H9 (cell line): ENCODE measurements around the gene IQCK. TPM values are rescaled to one million over a fixed set of nuclear protein-coding genes. Genes with fewer than 3 reads are reported as not detected.

Experiments
- DNase-seq: peaks from one replicate; pipeline ENCODE4 v3.0.0-alpha.2; 2017
- H2AFZ ChIP-seq: one replicate; pipeline ENCODE4 v1.6.1; 2013; ENCODE audit warnings: mild to moderate bottlenecking, low read length, control low read depth, moderate library complexity
- H2AK5ac ChIP-seq: 2 replicates; pipeline ENCODE4 v1.6.1; 2013; ENCODE audit warnings: low read length, control low read depth, mixed read lengths; ENCODE audit not compliant: insufficient read length
- H2BK120ac ChIP-seq: one replicate; pipeline ENCODE4 v1.6.1; 2013; ENCODE audit warnings: low read depth, mild to moderate bottlenecking, low read length, control low read depth, inconsistent platforms; ENCODE audit not compliant: poor library complexity, severe bottlenecking
- H2BK12ac ChIP-seq: 2 replicates; pipeline ENCODE4 v1.6.1; 2013; ENCODE audit warnings: low read length, control low read depth, mixed read lengths, low read depth; ENCODE audit not compliant: insufficient read length
- H2BK15ac ChIP-seq: 2 replicates; pipeline ENCODE4 v1.6.1; 2013; ENCODE audit warnings: low read depth, low read length, control low read depth
- H2BK20ac ChIP-seq: one replicate; pipeline ENCODE4 v1.6.1; 2013; ENCODE audit warnings: low read depth, mild to moderate bottlenecking, low read length, control low read depth, inconsistent platforms; ENCODE audit not compliant: poor library complexity, severe bottlenecking
- H2BK5ac ChIP-seq: 2 replicates; pipeline ENCODE4 v1.6.1; 2013; ENCODE audit warnings: low read length, control low read depth, mixed read lengths; ENCODE audit not compliant: insufficient read length
- H3K14ac ChIP-seq: 2 replicates; pipeline ENCODE4 v1.6.1; 2013; ENCODE audit warnings: low read length, control low read depth; ENCODE audit not compliant: insufficient read depth
- H3K18ac ChIP-seq: 2 replicates; pipeline ENCODE4 v1.6.1; 2013; ENCODE audit warnings: low read depth, mild to moderate bottlenecking, mixed read lengths, low read length, control low read depth; ENCODE audit not compliant: insufficient read length
- H3K23ac ChIP-seq: 2 replicates; pipeline ENCODE4 v1.6.1; 2013; ENCODE audit warnings: low read length, control low read depth, mixed read lengths, low read depth; ENCODE audit not compliant: insufficient read length
- H3K23me2 ChIP-seq: 2 replicates; pipeline ENCODE4 v1.6.1; 2013; ENCODE audit warnings: low read depth, mild to moderate bottlenecking, mixed read lengths, low read length, control low read depth; ENCODE audit not compliant: insufficient read length, poor library complexity, severe bottlenecking
- H3K27ac ChIP-seq: 2 replicates; pipeline ENCODE4 v1.5.1; 2013; ENCODE audit warnings: low read length, control low read depth, mixed read lengths, low read depth; ENCODE audit not compliant: insufficient read length
- H3K27me3 ChIP-seq: 2 replicates; pipeline ENCODE4 v1.6.1; 2013; ENCODE audit warnings: low read length, control low read depth, inconsistent platforms; ENCODE audit not compliant: insufficient read depth
- H3K4ac ChIP-seq: 2 replicates; pipeline ENCODE4 v1.6.1; 2013; ENCODE audit warnings: low read depth, mild to moderate bottlenecking, control low read depth, inconsistent platforms, low read length, moderate library complexity
- H3K4me1 ChIP-seq: 2 replicates; pipeline ENCODE4 v1.6.1; 2013; ENCODE audit warnings: low read length, control low read depth, inconsistent platforms; ENCODE audit not compliant: insufficient read depth
- H3K4me2 ChIP-seq: 2 replicates; pipeline ENCODE4 v1.6.1; 2013; ENCODE audit warnings: low read length, control low read depth, mixed read lengths; ENCODE audit not compliant: insufficient read length, insufficient read depth
- H3K56ac ChIP-seq: 2 replicates; pipeline ENCODE4 v1.6.1; 2013; ENCODE audit warnings: low read depth, mild to moderate bottlenecking, mixed read lengths, low read length, control low read depth; ENCODE audit not compliant: insufficient read length
- H3K79me1 ChIP-seq: 2 replicates; pipeline ENCODE4 v1.6.1; 2013; ENCODE audit warnings: low read depth, mild to moderate bottlenecking, moderate library complexity, low read length, control low read depth, inconsistent platforms; ENCODE audit not compliant: insufficient read depth, poor library complexity, severe bottlenecking
- H3K79me2 ChIP-seq: 2 replicates; pipeline ENCODE4 v1.6.1; 2013; ENCODE audit warnings: low read length, control low read depth, inconsistent platforms; ENCODE audit not compliant: insufficient read depth
- H3K9ac ChIP-seq: 2 replicates; pipeline ENCODE4 v1.6.1; 2013; ENCODE audit warnings: low read length, control low read depth, mixed read lengths; ENCODE audit not compliant: insufficient read length; ENCODE audit errors: extremely low read depth
- H3K9me3 ChIP-seq: one replicate; pipeline ENCODE4 v1.6.1; 2013; ENCODE audit warnings: low read depth, low read length, inconsistent platforms; ENCODE audit not compliant: control insufficient read depth
- H3T11ph ChIP-seq: one replicate; pipeline ENCODE4 v1.6.1; 2013; ENCODE audit warnings: mild to moderate bottlenecking, low read length, control low read depth, inconsistent platforms
- H4K20me1 ChIP-seq: one replicate; pipeline ENCODE4 v1.6.1; 2013; ENCODE audit not compliant: control insufficient read depth, insufficient read length, insufficient read depth
- H4K5ac ChIP-seq: 2 replicates; pipeline ENCODE4 v1.6.1; 2013; ENCODE audit warnings: low read depth, mild to moderate bottlenecking, mixed read lengths, low read length, control low read depth; ENCODE audit not compliant: insufficient read length
- H4K8ac ChIP-seq: replicated peaks from 2 replicates; pipeline ENCODE4 v1.6.1; 2013; ENCODE audit warnings: low read length, control low read depth, mixed read lengths, low read depth; ENCODE audit not compliant: insufficient read length
- H4K91ac ChIP-seq: 2 replicates; pipeline ENCODE4 v1.6.1; 2013; ENCODE audit warnings: low read depth, mild to moderate bottlenecking, moderate library complexity, mixed read lengths, low read length, control low read depth; ENCODE audit not compliant: insufficient read length
- H3K27ac Mint-ChIP-seq, 3 experiments: 2 replicates in 2 of 3; 3 replicates in 1 of 3; pipeline ENCODE4 v1.8.0; 2020 to 2021; ENCODE audit warnings: mixed read lengths in 3 of 3, mild to moderate bottlenecking in 1 of 3, moderate library complexity in 1 of 3
- H3K27me3 Mint-ChIP-seq: 2 replicates; pipeline ENCODE4 v1.8.0; 2021; ENCODE audit warnings: low read depth, mild to moderate bottlenecking, moderate library complexity, mixed read lengths
- H3K36me3 Mint-ChIP-seq, 3 experiments: 2 replicates in 2 of 3; 3 replicates in 1 of 3; pipeline ENCODE4 v1.8.0; 2020 to 2021; ENCODE audit warnings: low read depth in 3 of 3, mixed read lengths in 3 of 3; ENCODE audit not compliant: insufficient read depth in 1 of 3
- H3K4me1 Mint-ChIP-seq, 2 experiments: 2 replicates each; pipeline ENCODE4 v1.8.0; 2020; ENCODE audit warnings: mixed read lengths in 2 of 2
- H3K4me3 Mint-ChIP-seq, 2 experiments: 2 replicates in 1 of 2; 3 replicates in 1 of 2; pipeline ENCODE4 v1.8.0; 2020 to 2021; ENCODE audit warnings: mild to moderate bottlenecking in 2 of 2, mixed read lengths in 2 of 2, moderate library complexity in 1 of 2
- H3K9me3 Mint-ChIP-seq, 2 experiments: 2 replicates in 1 of 2; 3 replicates in 1 of 2; pipeline ENCODE4 v1.8.0; 2020; ENCODE audit warnings: mild to moderate bottlenecking in 2 of 2, mixed read lengths in 2 of 2, moderate library complexity in 1 of 2
- WGBS: extraction: QIAGEN DNeasy Blood & Tissue Kit; methylation state at CpG from one replicate; pipeline ENCODE4 v1.1.7; 2013; ENCODE audit warnings: missing lambda C conversion rate, low lambda C conversion rate, mixed read lengths; ENCODE audit not compliant: insufficient read length; ENCODE audit errors: extremely low coverage; 5-methylcytosine and 5-hydroxymethylcytosine counted together
- total RNA-seq: library from RNA; stranded (reverse); gene quantifications from 2 replicates; pipeline ENCODE4 v1.2.1, GENCODE V29; 2021
- TF ChIP-seq, protein P1 (sequence below): fragments of 200-600 bp; sonication (generic); conservative IDR thresholded peaks from 3 replicates; pipeline ENCODE4 v1.8.0; 2021; ENCODE audit warnings: antibody characterized with exemption, mild to moderate bottlenecking

Gene IQCK
- total RNA-seq, 1 experiment from 2014 or later: 9.0 TPM

DNA sequence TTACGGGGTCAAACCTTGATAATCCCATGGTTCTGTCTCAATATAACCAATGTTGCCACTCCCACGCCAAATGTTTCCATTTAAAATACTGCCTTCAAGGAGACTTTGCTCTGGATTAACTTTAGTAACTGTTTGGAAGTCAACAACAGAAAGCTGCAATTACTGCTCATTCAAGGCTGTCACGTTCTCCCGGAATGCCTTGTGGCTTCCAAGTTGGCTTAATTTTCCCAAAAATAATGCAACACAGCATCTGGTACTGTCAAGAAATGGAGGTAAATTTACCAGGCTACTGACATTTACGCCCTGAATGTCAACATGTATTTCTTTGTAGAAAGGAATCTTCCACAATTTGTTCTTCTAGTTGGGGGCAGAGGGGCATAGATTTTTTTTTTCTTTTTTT, 128.4 kb downstream of the IQCK start:
- no peaks in the 10 kb centered on the region; a peak in 1 of 7 replicates for H3K36me3 Mint-ChIP-seq
- Histone ChIP-seq H3K27ac (no peak overlapping the region), H3K23me2 (no peaks in the 10 kb centered on the region), H3K4ac (no peak overlapping the region), H4K5ac (no peak overlapping the region), H3K27me3 (no peaks in the 10 kb centered on the region), H3K4me2 (no peak overlapping the region), H3K14ac (no peak overlapping the region), H2BK20ac (no peak overlapping the region), H3T11ph (no peak overlapping the region), H3K9ac (no peak overlapping the region), H2AK5ac (no peak overlapping the region), H2AFZ (no peak overlapping the region), H3K79me1 (no peaks in the 10 kb centered on the region), H4K91ac (no peak overlapping the region), H2BK120ac (no peak overlapping the region), H4K20me1 (no peaks in the 10 kb centered on the region), H3K79me2 (no peaks in the 10 kb centered on the region), H2BK12ac (no peak overlapping the region), H3K23ac (no peak overlapping the region), H2BK15ac (no peak overlapping the region), H3K9me3 (no peaks in the 10 kb centered on the region), H3K18ac (no peak overlapping the region), H3K4me1 (no peaks in the 10 kb centered on the region; the same call in 1 of the 2 replicates), H4K8ac (no peak overlapping the region), H3K56ac (no peak overlapping the region), H2BK5ac (no peak overlapping the region)
- no peak overlapping the region for H3K4me3 Mint-ChIP-seq
- WGBS: no CpG with 5 or more reads among the region's 5 CpGs
- no peaks in the 10 kb centered on the region for H3K27me3 Mint-ChIP-seq
- no peak overlapping the region for H3K27ac Mint-ChIP-seq
- no peak for DNase-seq
- H3K9me3 Mint-ChIP-seq: no peaks in the 10 kb centered on the region
- TF ChIP-seq, protein P1, sequence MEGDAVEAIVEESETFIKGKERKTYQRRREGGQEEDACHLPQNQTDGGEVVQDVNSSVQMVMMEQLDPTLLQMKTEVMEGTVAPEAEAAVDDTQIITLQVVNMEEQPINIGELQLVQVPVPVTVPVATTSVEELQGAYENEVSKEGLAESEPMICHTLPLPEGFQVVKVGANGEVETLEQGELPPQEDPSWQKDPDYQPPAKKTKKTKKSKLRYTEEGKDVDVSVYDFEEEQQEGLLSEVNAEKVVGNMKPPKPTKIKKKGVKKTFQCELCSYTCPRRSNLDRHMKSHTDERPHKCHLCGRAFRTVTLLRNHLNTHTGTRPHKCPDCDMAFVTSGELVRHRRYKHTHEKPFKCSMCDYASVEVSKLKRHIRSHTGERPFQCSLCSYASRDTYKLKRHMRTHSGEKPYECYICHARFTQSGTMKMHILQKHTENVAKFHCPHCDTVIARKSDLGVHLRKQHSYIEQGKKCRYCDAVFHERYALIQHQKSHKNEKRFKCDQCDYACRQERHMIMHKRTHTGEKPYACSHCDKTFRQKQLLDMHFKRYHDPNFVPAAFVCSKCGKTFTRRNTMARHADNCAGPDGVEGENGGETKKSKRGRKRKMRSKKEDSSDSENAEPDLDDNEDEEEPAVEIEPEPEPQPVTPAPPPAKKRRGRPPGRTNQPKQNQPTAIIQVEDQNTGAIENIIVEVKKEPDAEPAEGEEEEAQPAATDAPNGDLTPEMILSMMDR: no peak
- H3K4me1 Mint-ChIP-seq: peaks cover 6 to 12% of the 10 kb centered on the region in 2 experiments
